GM19238 (cell line): ENCODE results near the gene FDXACB1.
"Not testable (repeated sequence)": the region's sequence is repeated elsewhere in the genome, so short reads cannot be mapped to it uniquely, and the experiment has no call there.

Experiments used
- DNase-seq: peaks from one replicate; pipeline ENCODE4 v3.0.0; 2011; ENCODE audit warnings: low spot score; ENCODE audit not compliant: insufficient read length

The FDXACB1 gene

DNA sequence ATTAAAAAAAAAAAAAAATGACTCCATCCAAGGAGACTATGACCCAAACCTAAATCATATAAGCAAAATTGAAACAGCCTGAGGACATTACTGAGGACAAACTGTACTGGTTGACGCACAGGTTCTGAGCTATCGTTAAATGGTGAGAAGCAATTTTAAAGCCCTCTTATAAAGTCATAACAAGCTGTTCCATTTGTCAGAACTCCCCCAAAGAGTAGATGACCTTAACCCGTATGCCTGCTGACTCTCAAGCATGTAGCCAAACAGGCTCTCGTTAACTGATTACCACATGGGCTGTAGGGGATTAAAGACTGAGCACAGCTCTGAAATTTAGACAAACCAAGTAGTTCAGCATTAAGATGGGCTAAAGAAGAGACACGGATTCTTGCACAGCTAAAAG, 30.4 kb upstream of the FDXACB1 start:
- no peak for DNase-seq

DNA sequence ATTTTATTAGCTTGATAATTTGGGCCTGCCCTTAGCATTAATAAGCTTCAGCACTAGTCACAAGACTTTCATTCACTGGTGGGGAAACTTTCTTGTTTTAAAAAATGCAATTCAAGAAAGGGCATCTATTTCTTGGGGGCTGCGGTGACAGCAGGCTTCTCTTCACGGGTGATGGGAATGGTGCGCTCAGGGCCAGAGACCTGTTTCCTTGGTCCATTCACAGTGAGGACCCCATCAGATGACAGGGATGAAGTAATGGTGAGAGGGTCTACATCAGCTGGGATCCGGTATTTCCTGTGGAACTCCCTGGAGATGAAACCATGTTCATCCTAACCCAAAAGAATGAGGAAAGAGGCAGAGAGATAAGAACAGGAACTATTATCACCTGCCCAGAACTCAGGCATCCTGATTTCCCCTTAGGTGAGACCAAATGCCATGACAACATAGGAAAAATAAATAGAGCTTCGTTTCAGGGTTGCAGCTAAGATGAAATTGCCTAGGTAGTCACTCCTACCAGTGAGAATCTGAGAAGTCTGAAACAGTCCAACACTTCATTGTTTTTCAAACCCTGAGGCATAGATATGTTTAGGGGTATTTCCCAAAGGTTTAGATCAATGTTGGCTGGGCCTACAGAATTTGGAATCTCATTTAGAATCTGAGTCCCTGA, 29.8 kb upstream of the FDXACB1 start:
- no peak for DNase-seq

DNA sequence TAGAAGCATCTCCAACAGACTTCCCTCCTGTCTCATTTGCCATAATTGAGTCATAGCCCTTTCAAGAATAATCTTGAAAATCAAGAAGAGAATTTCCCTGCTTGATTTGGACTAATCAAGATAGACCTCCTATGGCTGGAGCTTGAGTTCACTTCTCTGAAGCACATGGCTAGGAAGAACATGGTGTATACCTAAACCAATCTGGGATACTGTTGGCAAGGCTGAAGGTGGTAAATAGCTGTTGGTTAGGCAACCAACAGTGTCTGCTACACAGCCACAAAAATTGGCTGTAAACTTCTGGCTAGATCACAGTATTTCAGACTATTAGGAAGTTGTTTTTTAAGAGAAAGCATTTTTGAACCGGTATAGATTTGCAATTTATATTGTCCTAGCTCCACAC, 27.7 kb upstream of the FDXACB1 start:
- no peak for DNase-seq

DNA sequence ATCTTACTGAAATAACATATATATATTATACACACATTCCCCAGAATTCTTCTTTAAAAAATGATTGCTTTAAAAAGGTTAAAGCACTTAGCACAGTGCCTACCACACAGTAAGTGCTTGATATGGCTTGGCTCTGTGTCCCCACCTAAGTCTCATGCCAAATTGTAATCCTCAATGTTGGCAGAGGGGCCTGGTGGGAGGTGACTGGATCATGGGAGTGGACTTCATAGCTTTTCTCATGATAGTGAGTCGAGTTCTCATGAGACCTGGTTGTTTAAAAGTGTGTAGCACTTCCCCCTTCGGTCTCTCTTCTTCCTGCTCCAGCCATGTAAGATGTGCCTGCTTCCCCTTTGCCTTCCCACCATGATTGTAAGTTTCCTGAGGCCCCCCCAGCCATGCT, 26.4 kb upstream of the FDXACB1 start:
- no peak for DNase-seq

DNA sequence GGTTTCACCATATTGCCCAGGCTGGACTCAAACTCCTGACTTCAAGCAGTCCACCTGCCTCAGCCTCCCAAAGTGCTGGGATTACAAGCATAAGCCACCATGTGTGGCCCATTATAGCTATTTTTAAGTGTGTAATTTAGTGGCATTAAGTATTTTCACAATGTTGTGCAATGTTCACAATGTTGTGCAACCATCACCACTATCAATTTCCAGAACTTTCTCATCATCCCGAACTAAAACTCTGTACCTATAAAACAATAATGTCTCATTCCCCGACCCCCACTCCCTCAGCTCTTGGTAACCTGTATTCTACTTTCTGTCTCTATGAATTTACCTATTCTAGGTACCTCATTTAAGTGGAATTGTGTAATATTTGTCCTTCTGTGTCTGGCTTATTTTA, 7.9 kb upstream of the FDXACB1 start:
- DNase-seq: no peak

DNA sequence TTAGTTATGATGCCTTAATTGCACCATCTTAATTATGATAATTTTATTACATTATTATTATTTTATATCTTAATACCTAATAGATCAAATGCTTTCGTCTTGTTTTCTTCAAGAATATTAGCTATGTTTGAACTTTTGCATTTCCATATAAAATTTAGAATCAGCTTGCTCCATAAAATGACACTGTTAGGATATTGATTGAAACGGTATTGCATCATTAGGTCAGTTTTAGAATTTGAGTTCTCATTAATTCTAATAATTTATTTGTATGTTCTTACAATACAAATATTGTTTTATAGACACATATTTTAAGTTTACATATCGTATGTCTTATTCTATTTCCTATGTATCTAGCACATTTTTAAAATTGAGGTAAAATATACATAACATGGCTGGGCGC, 7.1 kb upstream of the FDXACB1 start:
- DNase-seq: no peak

DNA sequence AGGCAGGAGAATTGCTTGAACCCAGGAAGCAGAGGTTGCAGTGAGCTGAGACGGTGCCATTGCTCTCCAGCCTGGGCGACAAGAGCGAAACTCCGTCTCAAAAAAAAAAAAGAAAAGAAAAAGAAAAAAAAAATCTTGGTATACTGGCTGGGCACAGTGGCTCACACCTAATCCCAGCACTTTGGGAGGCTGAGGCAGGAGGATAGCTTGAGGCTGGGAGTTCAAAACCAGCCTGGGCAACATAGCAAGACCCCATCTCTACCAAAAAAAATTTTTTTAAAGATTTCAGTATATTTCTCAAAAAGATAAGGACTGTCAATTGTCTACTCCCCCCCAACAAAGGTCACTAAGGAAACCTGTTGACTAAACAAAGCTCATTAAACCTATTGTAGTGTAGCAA, 6.1 kb upstream of the FDXACB1 start:
- DNase-seq: not testable (repeated sequence)

DNA sequence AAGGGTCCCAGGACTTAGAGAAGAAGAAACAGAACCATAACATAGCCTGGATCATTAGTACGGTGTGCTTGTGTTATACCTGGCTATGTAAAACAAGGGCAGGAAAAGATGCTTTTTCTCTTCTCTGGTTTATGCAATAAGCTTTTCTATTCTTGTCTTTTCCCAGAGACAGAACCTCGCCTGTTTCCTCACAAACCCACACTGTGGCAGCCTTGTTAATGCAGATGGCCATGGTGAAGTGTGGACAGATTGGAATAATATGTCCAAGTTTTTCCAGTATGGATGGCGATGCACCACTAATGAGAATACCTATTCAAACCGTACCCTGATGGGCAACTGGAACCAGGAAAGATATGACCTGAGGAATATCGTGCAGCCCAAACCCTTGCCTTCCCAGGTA, 3.2 kb upstream of the FDXACB1 start:
- no peak for DNase-seq

DNA sequence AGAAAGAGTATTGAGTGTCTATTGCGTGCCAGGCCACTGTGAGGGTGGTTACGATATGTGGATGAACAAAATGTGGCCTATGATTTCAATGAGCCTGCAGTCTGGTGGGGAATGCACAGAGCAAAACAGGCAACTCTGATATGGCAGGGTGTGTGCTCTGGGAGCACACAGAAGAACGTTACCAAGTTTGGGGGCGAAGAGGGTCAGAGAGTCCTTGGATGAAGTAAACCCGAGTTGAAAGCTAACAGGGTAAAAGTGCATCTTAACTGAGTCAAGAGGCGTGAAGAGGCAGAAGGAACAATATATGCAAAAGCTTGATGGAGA, 634 bp upstream of the FDXACB1 start:
- DNase-seq: no peak

DNA sequence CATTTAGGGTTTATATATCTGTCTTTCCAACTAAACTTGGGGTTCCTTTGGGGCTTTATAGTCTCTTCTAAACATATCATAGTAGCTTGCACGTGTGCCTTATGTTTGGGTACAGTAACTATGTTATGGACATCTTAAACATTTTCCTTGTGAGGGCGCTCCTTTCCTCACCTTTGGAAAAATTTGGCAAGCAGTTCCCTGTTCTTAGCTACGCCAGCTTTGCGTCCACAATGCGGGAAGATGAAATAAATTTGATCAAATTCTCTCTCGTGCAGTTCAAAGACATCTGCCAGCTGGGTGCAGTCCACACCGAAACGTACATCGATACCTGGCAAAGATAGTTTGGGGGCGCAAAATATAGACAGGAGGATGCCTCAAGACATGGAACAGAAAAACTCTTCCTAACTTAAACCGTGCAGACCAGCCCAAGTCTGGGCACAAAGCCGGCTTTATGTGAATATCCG, 548 bp downstream of the FDXACB1 start:
- DNase-seq: no peak

DNA sequence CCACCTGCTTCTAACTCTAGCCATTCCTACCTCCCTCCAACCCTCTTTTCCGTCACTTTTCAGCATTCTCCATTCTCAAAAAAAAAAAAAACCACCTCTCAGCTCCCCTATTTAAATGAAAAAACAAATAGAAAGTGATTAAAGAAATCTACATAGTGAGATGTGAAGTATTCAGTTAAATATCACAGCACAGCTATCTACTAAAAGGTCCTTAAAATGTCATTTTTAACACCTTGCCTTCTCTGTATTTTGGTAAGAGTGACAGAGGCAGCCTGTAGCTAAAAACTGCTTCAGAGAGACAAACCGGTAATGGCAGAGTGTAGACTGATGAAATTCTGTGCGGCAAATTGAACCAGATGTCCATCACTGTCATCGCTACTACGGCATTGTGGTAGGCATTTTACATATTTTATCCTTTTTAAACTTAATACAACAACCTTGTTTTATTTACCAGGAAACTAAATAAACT, 7.2 kb downstream of the FDXACB1 start:
- no peak for DNase-seq

DNA sequence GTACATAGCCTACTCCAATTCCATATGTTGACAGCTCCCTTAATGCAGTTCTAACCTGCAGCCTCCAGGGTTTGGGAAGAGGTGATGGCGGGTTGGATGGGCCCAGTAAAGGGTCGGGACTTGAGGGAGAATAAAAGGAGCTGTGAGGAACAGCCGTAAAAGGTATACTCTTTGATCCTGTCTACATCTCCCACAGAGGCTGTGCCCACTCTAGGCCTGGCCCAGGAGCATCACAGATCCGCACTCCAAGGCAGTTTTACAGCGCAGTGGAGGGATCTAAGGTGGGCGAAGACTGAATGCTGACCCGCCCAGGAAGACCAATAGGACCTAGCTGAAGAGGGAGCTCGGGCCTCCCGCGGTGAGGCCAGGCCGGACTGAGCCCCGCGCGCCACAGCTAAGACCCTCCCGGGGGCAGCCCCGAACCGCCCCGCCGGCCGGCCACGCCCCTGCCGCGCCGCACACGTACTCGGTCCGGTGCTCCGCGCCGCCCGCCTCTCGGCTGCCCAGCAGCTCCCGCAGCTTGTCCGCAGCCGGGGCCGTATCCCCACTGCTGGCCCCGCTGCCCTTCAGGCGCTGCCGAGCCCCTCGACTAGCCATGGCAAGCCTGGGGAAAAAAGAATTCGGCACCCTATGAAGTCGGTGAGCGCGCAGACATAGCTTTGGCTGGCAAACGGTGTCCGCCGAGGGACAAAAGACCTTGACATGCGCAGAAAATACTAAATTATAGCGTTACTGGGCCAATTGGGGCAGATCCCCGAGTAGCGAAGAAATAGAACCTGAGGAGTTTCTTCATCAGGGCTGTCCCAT, 7.9 kb downstream of the FDXACB1 start, which contains the start of gene ALG9:
ALG9 (minus strand) TSS at position 696 of the 807 bp plus-strand sequence; CDS start at position 597, 99 bp downstream.
- peak; percentile 72 for DNase-seq

DNA sequence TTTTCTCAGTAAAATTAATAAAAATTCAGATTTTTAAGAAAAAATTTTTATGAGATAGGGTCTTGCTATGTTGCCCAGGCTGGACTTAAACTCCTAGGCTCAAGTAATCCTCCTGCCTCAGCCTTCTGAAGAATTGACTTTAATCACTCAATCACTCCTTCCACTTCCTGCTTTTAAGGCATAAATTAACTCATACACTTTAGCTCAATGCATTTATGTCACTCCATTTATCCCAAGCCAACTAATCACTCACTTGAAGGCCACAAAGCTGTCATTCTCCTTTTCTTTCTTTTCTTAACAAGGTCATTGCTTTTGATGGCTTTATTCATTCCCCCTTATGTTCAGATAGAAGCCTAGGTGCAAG, 8.5 kb downstream of the FDXACB1 start:
- DNase-seq: no peak

DNA sequence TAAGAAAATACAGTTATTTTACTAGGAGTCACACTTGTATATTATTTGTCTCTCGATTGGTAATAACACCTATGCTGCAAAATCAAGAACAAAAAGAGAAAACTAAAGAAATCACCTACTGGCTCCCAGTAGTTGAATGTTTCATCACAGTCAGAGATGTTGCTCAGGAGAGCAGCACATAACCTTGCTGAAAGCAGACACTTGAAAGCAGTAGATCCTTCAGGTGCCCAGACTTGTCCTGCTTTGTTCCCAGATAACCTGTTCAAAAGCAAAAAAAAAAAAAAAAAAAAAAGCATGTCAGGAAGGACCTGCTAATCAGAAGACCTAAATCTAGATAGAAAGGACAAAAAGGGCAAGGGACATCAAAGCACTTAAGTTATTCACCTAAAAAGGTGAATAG, 8.9 kb downstream of the FDXACB1 start:
- no peak for DNase-seq

DNA sequence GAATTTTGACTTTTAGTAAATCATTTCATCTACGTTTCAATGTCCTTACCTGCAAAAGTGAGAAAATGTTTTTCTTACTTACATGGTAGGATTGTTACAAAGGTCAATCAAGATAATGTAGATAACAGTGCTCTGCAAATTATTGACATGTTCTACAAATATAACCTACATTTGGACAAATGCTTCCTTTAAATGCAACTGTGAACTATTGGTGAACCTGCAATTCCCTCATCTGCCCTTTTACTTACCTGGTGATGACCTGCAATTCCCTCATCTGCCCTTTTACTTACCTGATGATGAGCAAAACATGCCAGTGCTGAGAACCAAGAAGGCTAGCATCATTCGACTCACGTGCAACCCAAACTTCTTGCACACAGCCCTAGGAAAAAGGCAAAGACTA, 18.7 kb downstream of the FDXACB1 start:
- DNase-seq: no peak

DNA sequence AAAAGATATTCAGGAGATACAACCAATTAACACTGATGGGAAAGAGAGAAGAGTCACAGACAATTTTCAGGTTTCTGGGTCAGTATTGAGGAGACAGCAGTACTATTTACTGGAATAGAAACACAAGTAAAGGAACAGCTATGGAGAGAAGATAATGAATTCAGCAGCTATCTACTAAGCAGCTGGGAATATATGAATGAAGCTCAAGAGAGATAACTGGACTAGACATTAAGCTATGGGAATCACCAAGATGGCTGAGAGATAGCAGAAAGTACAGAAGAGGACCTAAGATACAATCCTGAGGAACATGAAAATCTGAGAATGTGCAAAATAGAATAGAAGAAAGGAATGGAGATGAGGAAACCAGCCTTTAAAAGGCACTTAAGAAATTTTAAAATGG, 23.5 kb downstream of the FDXACB1 start:
- DNase-seq: no peak

DNA sequence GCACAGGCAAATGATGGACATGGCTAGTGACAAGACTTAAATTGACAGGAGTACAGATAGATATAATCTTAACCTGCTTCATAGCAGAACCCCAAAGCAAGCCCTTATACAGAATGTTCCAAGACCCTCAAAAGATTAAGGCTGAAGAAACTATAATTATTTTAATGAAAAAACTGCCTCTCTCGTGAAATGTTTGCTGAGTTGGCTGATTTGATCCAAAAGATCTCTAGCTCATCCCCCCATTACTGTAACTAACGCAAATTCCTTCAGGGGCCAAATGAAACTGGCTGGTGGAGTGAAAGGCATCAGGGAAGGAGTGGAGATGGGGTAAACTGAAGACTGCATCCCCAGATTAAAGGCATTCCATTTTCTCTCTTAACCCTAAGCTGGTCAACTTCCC, 26.9 kb downstream of the FDXACB1 start:
- no peak for DNase-seq

DNA sequence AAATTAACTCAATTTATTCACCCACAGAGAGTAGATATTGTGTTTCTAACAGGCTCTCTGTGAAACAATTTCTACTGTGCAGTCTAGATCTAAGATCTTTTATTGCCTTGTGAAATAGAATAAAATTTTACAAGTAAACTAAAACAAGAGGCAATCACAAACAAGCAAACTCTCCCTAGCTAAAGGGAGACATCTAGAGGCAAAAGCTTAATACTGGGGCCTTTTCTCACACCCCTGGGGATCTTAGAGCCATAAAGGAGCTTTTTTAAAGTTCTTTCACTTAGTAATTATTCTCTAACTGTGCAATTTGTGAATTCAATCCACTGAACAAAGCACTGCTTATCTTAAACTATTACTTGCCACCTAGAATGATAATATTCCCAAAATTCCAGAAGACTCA, 27.3 kb downstream of the FDXACB1 start:
- no peak for DNase-seq

DNA sequence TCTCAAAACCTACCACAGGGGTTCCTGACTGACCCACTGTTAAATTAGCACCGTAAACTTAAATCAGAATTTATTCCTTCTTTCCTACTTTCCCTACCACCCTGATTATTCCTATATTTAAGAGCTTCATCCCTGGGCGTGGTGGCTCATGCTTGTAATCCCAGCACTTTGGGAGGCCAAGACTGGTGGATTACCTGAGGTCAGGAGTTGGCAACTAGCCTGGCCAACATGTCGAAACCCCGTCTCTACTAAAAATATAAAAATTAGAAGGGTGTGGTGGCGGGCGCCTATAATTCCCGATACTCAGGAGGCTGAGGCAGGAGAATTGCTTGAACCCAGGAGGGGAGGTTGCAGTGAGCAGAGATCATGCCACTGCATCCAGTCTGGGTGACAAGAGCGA, 27.9 kb downstream of the FDXACB1 start:
- DNase-seq: no peak

DNA sequence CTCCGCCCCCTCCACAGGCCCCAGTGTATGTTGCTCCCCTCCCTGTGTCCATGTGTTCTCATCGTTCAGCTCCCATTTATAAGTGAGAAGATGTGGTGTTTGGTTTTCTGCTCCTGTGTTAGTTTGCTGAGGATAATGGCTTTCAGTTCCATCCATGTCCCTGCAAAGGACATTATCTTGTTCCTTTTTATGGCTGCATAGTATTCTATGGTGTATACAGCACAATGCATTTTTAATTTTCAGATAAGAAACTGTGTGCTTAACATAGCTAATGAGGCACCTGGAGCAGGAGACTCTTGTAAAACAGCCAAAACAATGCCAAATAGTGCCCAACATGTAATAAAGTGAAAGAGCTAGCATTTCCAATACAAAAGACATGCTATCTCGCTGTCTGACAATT, 29.3 kb downstream of the FDXACB1 start:
- no peak for DNase-seq

DNA sequence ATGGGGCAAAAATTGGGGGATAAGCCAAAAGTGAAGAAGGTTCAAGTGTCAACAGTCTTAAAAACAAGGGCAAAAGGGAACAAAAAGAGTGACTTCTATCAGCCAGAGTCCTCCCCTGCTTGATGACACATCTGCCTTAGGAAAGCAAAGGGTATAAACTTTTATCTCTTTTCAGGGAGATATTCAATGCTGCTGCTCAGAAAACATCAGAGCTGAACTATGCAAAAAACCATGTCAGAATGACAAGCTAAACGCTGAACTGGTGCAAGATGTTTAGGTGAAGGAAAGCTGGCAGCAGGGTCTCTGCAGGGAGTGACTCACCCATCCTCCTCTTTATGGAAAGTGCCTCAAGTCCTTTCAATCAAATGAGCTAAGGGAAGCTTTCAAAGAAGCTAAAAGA, 32.3 kb downstream of the FDXACB1 start:
- DNase-seq: no peak

DNA sequence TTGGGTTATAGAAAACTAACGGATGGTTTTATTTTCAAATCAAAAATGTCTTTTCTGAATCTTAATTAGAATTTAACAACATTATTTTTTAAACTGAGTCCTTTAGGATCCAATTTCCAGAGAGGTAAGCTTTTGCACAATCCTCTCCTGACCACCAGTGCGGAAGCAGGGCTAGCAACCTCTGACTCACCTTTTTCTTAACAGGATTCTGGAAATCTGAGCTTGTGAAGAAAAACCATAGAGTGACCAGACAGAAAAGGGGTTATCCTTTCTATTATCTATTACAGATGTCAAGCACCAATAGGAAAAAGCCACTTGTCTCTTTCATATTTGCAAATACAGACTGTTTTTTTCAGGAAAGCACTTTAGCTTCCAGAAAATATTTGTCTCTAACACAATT, 32.9 kb downstream of the FDXACB1 start:
- no peak for DNase-seq
